GM06990 (cell line): ENCODE measurements around the gene CCT4.

ENCODE experiments used
- DNase-seq: peaks from one replicate; pipeline ENCODE4 v3.0.0-alpha.2; 2011; ENCODE audit not compliant: insufficient read length; ENCODE audit errors: extremely low read depth
- H3K27me3 ChIP-seq: replicated peaks from 2 replicates; pipeline ENCODE4 v1.6.0; 2011; ENCODE audit warnings: low read length; ENCODE audit not compliant: control insufficient read depth, insufficient read depth
- H3K36me3 ChIP-seq: 2 replicates; pipeline ENCODE4 v1.5.1; 2011; ENCODE audit warnings: low read length; ENCODE audit not compliant: control insufficient read depth, insufficient read depth
- H3K4me3 ChIP-seq: replicated peaks from 2 replicates; pipeline ENCODE4 v1.5.1; 2011; ENCODE audit warnings: low read depth, mild to moderate bottlenecking, control low read depth, low read length
- CTCF ChIP-seq: IDR thresholded peaks from 2 replicates; pipeline ENCODE4 v1.5.1; 2011; ENCODE audit warnings: low read length, control low read depth, mild to moderate bottlenecking, inconsistent platforms; ENCODE audit not compliant: insufficient read depth, poor library complexity, severe bottlenecking

The CCT4 gene

GRCh38 chr2:61888267-61889055 lies at the start of gene CCT4:
Gene CCT4 (minus strand): TSS chr2:61888656. CDS start chr2:61888507, 149 bp downstream.
- H3K4me3 ChIP-seq, result peak within 1 kb of the TSS; percentile 95
- peak; percentile 98 for DNase-seq
- no peaks in the 10 kb centered on the region for H3K27me3 ChIP-seq
- peaks cover 2% of the 10 kb centered on the region; the same call in 1 of the 2 replicates for H3K36me3 ChIP-seq
- TF ChIP-seq CTCF, result peak; percentile 7

GRCh38 chr2:61937886-61938285 lies 49.4 kb upstream of the CCT4 start:
- H3K36me3 ChIP-seq, result no peaks in the 10 kb centered on the region; the same call in 1 of the 2 replicates
- DNase-seq, result no peak
- H3K4me3 ChIP-seq, result no peak overlapping the region
- no peaks in the 10 kb centered on the region for H3K27me3 ChIP-seq
- TF ChIP-seq CTCF, result no peak

GRCh38 chr2:61937098-61937497 lies 48.6 kb upstream of the CCT4 start:
- Histone ChIP-seq H3K27me3 (no peaks in the 10 kb centered on the region), H3K4me3 (no peak overlapping the region), H3K36me3 (no peaks in the 10 kb centered on the region; the same call in 1 of the 2 replicates)
- no peak for DNase-seq
- no peak for TF ChIP-seq CTCF

GRCh38 chr2:61928826-61929461 lies 40.5 kb upstream of the CCT4 start:
- no peak overlapping the region for H3K4me3 ChIP-seq
- DNase-seq, result no peak
- no peaks in the 10 kb centered on the region for H3K36me3 ChIP-seq
- no peak for TF ChIP-seq CTCF
- no peaks in the 10 kb centered on the region for H3K27me3 ChIP-seq

GRCh38 chr2:61926531-61927477 lies 38.3 kb upstream of the CCT4 start:
- TF ChIP-seq CTCF, result no peak
- DNase-seq, result no peak
- Histone ChIP-seq H3K36me3 (no peaks in the 10 kb centered on the region), H3K4me3 (no peak overlapping the region), H3K27me3 (no peaks in the 10 kb centered on the region)
